Measurements from ENCODE around the gene DHX35. TPM values are rescaled to one million over a fixed set of nuclear protein-coding genes. Genes with fewer than 3 reads are reported as not detected.

Gene DHX35, protein sequence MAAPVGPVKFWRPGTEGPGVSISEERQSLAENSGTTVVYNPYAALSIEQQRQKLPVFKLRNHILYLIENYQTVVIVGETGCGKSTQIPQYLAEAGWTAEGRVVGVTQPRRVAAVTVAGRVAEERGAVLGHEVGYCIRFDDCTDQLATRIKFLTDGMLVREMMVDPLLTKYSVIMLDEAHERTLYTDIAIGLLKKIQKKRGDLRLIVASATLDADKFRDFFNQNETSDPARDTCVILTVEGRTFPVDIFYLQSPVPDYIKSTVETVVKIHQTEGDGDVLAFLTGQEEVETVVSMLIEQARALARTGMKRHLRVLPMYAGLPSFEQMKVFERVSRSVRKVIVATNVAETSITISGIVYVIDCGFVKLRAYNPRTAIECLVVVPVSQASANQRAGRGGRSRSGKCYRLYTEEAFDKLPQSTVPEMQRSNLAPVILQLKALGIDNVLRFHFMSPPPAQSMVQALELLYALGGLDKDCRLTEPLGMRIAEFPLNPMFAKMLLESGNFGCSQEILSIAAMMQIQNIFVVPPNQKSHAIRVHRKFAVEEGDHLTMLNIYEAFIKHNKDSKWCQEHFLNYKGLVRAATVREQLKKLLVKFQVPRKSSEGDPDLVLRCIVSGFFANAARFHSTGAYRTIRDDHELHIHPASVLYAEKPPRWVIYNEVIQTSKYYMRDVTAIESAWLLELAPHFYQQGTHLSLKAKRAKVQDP
- 1 to 10 TPM; 3.0 to 7.4 (median 6.9) TPM for polyA plus RNA-seq

DNA sequence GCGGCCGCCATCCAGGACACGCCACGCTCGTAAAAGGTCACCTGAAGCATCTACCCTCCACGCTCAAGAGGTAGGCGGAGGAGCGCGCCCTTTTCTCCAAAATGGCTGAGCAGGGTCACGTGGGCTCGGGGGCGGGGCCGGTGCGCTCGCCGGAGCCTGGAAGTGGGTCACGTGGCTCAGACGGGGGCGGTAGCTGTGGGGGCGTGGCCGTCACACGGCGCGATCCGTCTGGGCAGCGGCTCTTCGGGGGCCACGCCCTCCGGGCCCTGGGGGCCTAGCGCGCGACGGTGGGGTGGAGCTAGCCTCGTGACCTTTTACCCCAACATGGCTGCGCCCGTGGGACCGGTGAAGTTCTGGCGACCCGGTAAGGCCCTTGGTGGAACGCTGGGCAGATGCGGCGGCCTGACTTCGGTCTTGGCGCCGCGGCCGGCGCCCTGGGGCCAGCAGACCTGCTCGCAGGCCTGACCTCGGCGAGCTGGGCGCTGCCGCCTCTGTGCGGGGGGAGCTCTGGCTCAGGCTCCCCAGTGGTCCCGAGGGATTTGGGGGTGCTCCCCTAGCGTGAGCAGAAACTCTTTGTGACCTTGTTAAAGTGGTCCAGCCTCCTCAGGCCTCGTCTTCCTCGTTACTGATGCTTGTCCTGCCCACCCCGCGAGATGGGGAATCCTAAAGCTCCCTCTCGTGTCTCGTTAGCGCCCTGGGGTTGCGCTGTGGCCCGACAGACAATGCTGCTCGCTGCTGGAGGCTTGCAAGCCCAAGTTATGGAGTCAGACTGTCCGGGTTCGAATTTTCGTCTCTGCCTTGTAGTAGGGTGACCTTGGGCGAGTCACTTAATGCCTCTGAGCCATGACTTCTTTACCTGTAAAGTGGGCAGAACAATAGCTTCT, at the start of gene DHX35:
Gene DHX35 (plus strand): TSS at position 301 of the 884 bp plus-strand sequence. CDS start 24 bp downstream, at position 325.
- WGBS, 3 donors, result 0 to 1% (median 0%) methylated on average over 70 of the region's 70 CpGs
- peak within 1 kb of the TSS; percentile 29 for H3K27ac ChIP-seq (ENCODE audit: low read depth, low read length)

DNA sequence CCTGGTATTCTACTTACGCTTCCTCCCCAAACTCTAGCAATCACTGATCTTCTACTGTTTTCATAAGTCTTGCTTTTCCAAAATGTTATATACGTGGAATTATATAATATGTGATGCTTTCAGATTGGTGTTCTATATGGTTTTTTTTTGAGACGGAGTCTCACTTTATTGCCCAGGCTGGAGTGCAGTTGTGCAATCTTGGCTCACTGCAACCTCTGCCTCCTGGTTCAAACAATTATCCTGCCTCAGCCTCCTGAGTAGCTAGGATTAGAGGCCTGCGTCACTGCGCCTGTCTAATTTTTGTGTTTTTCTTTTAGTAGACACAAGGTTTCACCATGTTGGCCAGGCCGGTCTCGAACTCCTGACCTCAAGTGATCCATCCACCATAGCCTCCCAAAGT, 46.8 kb upstream of the DHX35 start:
- no peak overlapping the region for H3K27ac ChIP-seq (ENCODE audit: low read depth, low read length)
- 94 to 96% (median 94%) methylated on average over 7 of the region's 7 CpGs for WGBS, 3 donors

DNA sequence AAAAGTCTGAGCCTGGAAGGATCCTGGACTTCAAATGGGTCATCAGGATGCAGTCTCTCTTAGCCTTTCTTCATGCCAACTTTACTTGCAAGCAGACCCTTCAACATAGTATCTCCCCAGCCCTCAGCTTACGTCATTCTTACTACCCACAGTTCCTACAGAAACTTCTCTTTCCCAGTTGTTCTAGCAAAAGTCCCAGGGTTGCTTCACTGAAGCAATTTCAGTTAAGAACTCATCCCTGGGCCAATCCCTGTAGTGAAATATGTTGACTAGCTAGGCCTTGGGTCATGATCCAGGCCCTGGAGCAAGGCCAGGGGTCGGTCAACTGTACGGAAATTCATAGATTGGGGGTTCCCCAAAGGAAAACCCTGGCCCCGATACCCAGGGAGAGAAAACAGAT, 44.5 kb upstream of the DHX35 start:
- 71 to 84% (median 77%) methylated on average over 4 of the region's 4 CpGs for WGBS, 3 donors
- H3K27ac ChIP-seq (ENCODE audit: low read depth, low read length), result no peak overlapping the region

DNA sequence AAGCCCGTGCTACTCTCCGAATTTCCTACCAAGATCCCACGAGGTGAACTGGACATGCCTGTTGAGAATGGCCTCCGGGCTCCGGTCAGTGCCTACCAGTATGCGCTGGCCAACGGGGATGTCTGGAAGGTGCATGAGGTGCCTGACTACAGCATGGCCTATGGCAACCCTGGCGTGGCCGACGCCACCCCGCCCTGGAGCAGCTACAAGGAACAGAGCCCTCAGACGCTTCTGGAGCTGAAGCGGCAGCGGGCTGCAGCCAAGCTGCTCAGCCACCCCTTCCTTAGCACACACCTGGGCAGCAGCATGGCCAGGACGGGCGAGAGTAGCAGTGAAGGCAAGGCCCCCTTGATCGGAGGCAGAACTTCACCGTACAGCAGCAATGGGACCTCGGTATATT, 44.0 kb upstream of the DHX35 start:
- H3K27ac ChIP-seq (ENCODE audit: low read depth, low read length), result no peak overlapping the region
- WGBS, 3 donors, result 89 to 94% (median 94%) methylated on average over 19 of the region's 19 CpGs

DNA sequence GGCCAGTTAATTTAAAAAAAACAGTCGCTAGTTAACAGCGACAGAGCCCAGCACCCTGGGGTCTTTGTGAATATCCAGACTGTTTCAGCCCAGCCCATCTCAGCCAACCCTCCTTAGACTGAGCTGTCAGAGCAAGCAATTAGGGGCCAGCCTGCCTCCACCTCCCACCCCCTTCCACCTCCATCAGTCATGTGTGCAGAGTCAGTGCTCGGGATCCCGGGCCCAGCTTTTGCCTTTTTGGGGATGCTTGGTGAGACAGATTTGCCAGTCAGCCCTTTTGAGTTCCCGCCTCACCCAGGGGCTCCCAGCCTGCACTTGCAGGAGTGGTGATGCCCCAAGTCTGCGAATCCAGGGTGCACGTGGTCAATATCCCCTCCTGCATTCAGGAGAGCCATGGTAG, 42.5 kb upstream of the DHX35 start:
- H3K27ac ChIP-seq (ENCODE audit: low read depth, low read length), result no peak overlapping the region
- WGBS, 3 donors, result 71 to 81% (median 73%) methylated on average over 7 of the region's 7 CpGs

DNA sequence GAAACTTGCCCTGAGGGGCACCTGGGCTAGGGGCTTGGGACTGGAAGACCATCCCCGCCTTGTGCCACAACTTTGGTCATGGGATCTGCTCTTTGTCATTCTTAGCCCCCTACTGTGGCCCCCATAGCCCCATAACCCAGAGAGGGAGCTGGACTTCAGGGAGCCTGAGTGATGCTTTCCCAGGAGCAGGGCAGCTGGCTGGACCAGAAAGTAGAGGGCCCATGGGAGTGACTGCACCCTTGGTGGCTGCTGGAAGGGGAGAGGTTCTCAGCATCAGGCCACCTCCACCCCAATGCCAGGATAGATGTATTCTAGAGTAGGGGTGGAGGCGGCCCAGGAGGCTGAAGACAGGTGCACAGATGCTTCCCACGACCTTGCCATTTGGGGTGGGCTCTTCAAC, 41.7 kb upstream of the DHX35 start:
- 65 to 83% (median 71%) methylated on average over 3 of the region's 3 CpGs for WGBS, 3 donors

DNA sequence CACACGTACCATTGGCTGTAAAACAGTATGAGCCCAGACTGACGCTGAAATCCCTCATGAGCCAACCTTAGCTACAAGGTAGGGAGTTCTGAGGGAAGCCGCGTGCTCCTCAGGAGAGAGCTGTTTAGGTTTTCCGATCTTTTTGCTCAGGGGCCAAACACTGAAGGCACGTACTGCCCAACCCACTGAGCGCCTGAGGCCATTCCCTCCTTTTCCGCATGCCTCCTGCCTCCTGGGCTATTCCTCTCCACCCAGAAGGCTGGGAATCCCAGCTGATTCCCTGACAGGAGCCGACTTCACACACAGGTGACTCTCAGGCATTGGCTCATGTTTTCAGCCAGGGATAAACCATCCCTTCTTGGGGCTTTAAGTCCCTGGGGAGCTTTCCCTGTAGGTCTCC, 41.3 kb upstream of the DHX35 start:
- H3K27ac ChIP-seq (ENCODE audit: low read depth, low read length), result no peak overlapping the region
- 71 to 83% (median 80%) methylated on average over 9 of the region's 9 CpGs for WGBS, 3 donors

More for the DNA sequence above, 41.7 kb upstream of the DHX35 start:
- H3K27ac ChIP-seq (ENCODE audit: low read depth, low read length), result no peak overlapping the region

DNA sequence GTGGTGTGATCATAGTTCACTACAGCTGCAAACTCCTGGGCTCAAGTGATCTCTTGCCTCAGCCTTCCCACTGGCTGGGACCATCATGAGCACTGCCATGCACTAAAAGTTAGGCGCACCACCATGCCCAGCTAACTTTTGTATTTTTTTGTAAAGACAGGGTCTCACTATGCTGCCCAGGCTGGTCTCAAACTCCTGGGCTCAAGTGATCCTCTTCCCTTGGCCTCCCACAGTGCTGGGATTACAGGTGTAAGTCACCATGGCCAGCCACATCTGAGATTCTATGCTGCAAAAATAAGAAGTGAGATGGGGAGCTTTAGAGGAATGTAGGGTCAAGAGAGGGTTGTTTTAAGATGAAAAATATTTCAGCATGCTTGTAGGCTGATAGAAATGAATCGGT, 37.4 kb upstream of the DHX35 start:
- WGBS, 3 donors, result 89 to 94% (median 92%) methylated on average over 2 of the region's 2 CpGs

DNA sequence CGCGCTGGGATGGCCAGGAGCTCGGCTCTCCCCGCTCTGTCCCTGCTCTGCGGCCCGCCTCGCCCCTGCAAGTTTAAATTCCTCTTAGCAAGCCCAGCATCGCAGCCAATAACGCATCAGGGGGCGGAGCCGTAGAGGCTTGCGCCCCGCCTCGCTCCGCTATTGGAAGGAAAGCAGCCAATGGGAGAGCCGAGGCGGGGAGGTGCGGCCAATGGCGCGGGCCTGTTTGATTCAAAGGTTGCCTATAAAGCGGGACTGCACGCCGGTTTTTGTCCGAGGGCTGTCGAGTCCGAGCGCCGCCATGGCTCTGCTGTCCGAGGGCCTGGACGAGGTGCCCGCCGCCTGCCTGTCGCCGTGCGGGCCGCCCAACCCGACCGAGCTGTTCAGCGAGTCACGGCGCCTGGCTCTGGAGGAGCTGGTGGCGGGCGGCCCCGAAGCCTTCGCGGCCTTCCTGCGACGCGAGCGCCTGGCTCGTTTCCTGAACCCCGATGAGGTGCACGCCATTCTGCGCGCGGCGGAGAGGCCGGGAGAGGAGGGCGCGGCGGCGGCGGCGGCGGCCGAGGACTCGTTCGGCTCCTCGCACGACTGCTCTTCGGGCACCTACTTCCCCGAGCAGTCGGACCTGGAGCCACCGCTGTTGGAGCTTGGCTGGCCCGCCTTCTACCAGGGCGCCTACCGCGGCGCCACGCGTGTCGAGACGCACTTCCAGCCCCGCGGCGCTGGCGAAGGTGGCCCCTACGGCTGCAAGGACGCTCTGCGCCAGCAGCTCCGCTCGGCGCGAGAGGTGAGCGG, 35.8 kb upstream of the DHX35 start, which contains the start of gene FAM83D:
Gene FAM83D (plus strand): TSS at position 276 of the 792 bp plus-strand sequence. CDS start 26 bp downstream, at position 302.
- no peak within 1 kb of the TSS for H3K27ac ChIP-seq (ENCODE audit: low read depth, low read length)
- WGBS, 3 donors, result 0 to 1% (median 1%) methylated on average over 75 to 95 of the region's 95 CpGs

More for the DNA sequence above, 37.4 kb upstream of the DHX35 start:
- H3K27ac ChIP-seq (ENCODE audit: low read depth, low read length), result no peak overlapping the region

DNA sequence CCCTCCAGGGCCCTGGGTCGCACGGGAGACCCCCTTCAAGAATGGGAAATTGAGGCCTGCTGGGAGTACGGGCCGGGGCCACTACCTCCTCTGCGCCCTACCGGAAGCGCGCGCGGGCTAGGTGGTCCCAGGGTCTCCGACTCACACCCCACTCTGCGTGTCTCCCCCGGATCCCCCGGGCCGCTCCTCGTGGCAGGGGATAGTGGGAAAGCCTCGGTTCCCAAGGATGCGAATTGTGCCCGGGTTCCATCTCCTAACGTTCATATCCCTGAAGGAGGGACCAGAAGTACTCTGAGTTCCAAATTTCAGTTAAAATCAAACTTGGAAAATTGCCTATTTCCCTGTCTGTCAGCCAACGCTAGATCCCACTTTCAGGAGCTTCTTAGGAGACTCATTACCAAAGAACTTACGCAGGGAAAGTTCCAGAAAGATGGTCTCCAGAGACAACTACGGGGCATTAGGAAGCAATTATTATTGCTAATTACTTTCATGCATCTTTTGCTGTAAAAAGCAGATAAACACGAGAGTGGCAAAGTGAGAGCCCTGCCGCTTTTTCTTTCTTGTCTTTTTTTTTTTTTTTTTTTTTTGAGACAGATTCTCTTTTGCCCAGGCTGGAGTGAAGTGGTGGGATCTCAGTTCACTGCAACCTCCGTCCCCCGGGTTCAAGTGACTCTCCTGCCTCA, 35.1 kb upstream of the DHX35 start:
- WGBS, 3 donors, result 8 to 11% (median 10%) methylated on average over 25 to 27 of the region's 27 CpGs
- H3K27ac ChIP-seq (ENCODE audit: low read depth, low read length), result no peak overlapping the region

DNA sequence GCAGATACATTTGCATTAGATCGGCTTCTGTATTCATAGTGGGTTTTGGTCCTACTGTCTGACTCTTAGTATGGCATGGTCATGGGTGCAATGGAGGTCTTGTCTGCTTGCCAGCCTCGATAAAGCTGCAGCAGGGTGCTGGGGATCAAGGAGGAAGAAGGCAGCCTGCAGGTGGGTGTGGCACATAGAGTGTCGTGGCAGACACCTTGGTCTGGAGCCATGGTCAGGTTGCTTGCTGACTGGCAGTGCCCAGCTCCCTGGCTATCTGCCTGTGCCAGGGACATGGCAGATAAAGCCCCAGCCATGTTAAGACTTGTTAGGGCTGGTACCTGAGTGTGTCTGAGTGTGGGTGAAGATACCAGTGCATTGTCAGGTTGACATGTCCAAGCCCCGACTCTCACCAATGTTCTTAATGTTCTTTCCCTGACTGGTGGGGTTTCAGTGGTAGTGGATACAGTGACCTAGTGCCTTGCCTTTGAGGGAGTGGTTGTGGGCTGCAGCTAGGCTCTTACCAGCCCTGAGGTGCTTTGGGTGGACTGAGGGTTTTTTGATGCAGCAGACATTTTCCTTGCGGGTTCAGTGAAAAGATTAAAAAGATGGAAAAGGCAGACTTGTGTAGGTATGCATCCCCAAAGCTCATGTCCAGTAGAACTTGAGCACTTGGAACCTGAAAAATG, 34.1 kb upstream of the DHX35 start:
- H3K27ac ChIP-seq (ENCODE audit: low read depth, low read length), result no peak overlapping the region
- WGBS, 3 donors, result 66 to 69% (median 67%) methylated on average over 5 of the region's 5 CpGs

DNA sequence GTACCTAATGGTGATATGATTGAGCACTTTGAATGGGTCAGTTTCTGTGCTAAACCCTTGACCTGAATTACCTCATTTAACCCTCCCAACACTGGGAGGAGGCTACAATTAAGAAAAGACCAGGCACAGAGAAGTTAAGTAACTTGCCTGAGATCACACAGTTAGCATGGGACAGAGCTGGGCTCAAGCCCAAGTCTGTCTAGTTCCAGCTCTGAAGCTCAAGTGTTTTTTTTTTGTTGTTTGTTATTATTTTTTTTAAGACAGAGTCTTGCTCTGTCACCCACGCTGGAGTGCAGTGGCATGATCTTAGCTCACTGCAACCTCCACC, 31.9 kb upstream of the DHX35 start:
- 83 to 100% (median 94%) methylated on average over 1 of the region's 1 CpG for WGBS, 3 donors
- H3K27ac ChIP-seq (ENCODE audit: low read depth, low read length), result no peak overlapping the region

DNA sequence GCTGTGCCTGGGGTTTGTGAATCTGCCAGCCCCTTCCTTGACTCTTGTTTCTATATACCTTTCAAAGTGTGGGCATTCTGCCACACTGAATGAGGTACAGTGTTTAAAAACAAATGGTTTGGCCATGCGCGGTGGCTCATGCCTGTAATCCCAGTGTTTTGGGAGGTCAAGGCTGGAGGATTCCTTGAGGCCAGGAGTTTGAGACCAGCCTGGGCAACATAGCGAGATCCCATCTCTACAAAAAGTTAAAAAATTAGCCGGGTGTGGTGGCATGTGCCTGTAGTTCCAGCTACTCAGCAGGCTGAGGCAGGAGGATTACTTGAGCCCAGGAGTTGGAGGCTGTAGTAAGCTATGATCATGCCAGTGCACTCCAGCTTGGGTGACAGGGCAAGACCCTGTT, 30.2 kb upstream of the DHX35 start:
- H3K27ac ChIP-seq (ENCODE audit: low read depth, low read length), result no peak overlapping the region
- WGBS, 3 donors, result 97 to 98% (median 97%) methylated on average over 4 of the region's 4 CpGs

DNA sequence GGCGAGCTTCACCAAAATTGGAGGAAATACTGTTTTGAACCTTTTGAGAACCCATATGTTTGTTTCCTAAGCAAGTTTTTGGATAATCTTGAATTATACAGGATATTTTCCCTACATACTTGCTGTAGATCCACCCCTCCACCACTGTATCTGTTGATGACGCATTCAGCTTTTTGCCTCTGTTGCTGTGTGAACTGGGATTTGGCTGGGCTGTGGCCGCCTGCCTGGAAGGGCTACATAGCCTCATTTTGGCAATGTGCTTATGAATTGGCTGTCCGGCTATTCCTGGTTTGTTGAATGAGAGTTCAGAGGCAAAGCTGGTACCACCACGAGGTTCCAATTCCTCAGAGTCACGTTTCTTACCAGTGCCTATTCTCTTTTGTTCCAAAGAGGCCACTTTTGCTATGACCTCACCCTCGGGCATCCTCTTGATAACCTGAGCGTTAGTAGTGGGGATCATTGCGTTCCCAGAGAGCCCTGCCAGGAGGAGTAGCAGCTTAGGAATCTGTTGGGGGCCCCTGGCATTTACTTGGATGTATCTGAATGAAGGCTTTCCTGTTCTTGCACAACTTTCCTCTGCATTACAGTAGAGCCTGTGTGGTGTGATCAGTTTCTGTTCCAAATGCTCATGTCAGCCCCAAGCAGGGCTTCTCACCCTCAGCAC, 29.6 kb upstream of the DHX35 start:
- H3K27ac ChIP-seq (ENCODE audit: low read depth, low read length), result no peak overlapping the region
- WGBS, 3 donors, result 68 to 78% (median 74%) methylated on average over 9 of the region's 9 CpGs

DNA sequence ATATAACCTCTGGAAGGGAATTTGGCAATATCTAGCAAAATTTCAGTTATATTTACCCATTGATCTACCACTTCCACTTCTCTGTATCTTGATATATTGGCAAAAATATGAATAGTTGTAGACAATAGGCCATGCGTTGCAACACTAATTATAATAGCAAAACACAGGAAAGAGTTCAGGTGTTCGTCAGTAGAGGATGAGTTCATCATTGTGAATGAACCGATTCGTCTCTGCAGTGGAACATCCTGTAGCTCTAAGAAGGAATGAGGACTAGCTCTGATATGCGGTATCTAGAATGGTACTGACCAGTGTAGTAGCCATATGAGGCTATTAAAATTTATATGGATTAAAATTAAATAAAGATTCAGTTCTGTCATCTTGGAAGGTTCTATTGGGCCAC, 27.6 kb upstream of the DHX35 start:
- WGBS, 3 donors, result 81 to 97% (median 88%) methylated on average over 5 of the region's 5 CpGs
- no peak overlapping the region for H3K27ac ChIP-seq (ENCODE audit: low read depth, low read length)

DNA sequence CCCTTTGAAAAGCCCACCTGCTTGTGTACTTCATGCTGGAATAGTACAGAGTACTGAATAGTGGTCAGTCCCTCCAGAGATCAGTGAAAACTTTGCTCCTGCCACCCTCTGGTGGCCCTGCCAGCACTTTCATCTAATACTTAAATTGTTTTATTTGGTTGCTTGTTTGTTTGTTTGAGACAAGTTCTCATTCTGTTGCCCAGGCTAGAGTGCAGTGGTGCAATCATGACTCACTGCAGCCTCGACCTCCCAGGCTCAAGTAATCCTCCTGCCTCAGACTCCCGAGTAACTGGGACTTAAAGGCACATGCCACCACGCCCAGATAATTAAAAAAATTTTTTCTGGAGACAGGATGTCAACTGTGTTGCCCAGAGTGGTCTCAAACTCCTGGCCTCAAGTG, 26.9 kb upstream of the DHX35 start:
- H3K27ac ChIP-seq (ENCODE audit: low read depth, low read length), result no peak overlapping the region
- WGBS, 3 donors, result 60 to 82% (median 70%) methylated on average over 3 of the region's 3 CpGs
